NCI-H146 treated with DMSO at 0.1 percent for 48 hours (cell line): ENCODE data around the gene ATP10A.

Source experiments
- DNase-seq: peaks from one replicate; lab custom pipeline; 2025; ENCODE audit not compliant: unreplicated experiment; lab: John Stamatoyannopoulos, UW

The ATP10A gene

GRCh38 chr15:25687276-25687675 is 175.9 kb downstream of the ATP10A start:
- no peak for DNase-seq

GRCh38 chr15:25686780-25687179 is 176.3 kb downstream of the ATP10A start:
- DNase-seq, result no peak

- no peak for DNase-seq
Observed at GRCh38 chr15:25684521-25685431, 178.4 kb downstream of the ATP10A start.

GRCh38 chr15:25683911-25684310 is 179.2 kb downstream of the ATP10A start:
- DNase-seq, result no peak

- no peak for DNase-seq
Observed at GRCh38 chr15:25683415-25683814, 179.7 kb downstream of the ATP10A start.

GRCh38 chr15:25682340-25682739 is 180.8 kb downstream of the ATP10A start:
- no peak for DNase-seq

GRCh38 chr15:25680686-25681025 is 182.5 kb downstream of the ATP10A start:
- DNase-seq, result no peak

- DNase-seq, result no peak
Observed at GRCh38 chr15:25679964-25680685, 183.0 kb downstream of the ATP10A start.

- DNase-seq, result no peak
Observed at GRCh38 chr15:25679492-25679891, 183.6 kb downstream of the ATP10A start.

- DNase-seq, result no peak
Observed at GRCh38 chr15:25678500-25678855, 184.6 kb downstream of the ATP10A start.

GRCh38 chr15:25677719-25678499 is 185.2 kb downstream of the ATP10A start:
- DNase-seq, result no peak

- DNase-seq, result no peak
Observed at GRCh38 chr15:25676070-25676469, 187.1 kb downstream of the ATP10A start.

GRCh38 chr15:25675396-25675795 is 187.7 kb downstream of the ATP10A start:
- DNase-seq, result no peak

GRCh38 chr15:25674913-25675312 is 188.2 kb downstream of the ATP10A start:
- DNase-seq, result no peak

GRCh38 chr15:25673972-25674371 is 189.2 kb downstream of the ATP10A start:
- no peak for DNase-seq

- DNase-seq, result no peak
Observed at GRCh38 chr15:25673351-25673750, 189.8 kb downstream of the ATP10A start.

- no peak for DNase-seq
Observed at GRCh38 chr15:25671132-25671531, 192.0 kb downstream of the ATP10A start.

GRCh38 chr15:25670621-25671020 is 192.5 kb downstream of the ATP10A start:
- DNase-seq, result no peak

GRCh38 chr15:25670025-25670554 is 193.0 kb downstream of the ATP10A start:
- no peak for DNase-seq

GRCh38 chr15:25668901-25669300 is 194.2 kb downstream of the ATP10A start:
- no peak for DNase-seq

- no peak for DNase-seq
Observed at GRCh38 chr15:25668236-25668795, 194.8 kb downstream of the ATP10A start.
